HL-60/S4 treated with phorbol 12-myristate 13-acetate at 8.2 ng/mL for 4 days and 3 days (cell line): ENCODE data around the gene DLK2.
"Not testable (repeated sequence)": the region's sequence is repeated elsewhere in the genome, so short reads cannot be mapped to it uniquely, and the experiment has no call there.

ENCODE experiments used
- in situ Hi-C: fragments of 300-500 bp; cut with MboI; formaldehyde crosslinking; loops from 2 replicates; pipeline ENCODE4 v1.15.0; 2022; ENCODE audit warnings: low sequenced_read_pairs

The DLK2 gene

GRCh38 chr6:43428112-43428570 lies 27.2 kb downstream of the DLK2 start:
- in situ Hi-C loops = no loop called here

- in situ Hi-C loops = no loop called here
Observed at GRCh38 chr6:43427406-43428111, 27.8 kb downstream of the DLK2 start, which contains the start of gene ABCC10. TSS of gene ABCC10 (plus strand) at chr6:43427541. CDS start at chr6:43427979, 438 bp downstream.

- in situ Hi-C loops = no loop called here
Observed at GRCh38 chr6:43426928-43427405, 28.4 kb downstream of the DLK2 start.

- in situ Hi-C loops = not testable (repeated sequence)
Observed at GRCh38 chr6:43425083-43425482, 30.3 kb downstream of the DLK2 start.

GRCh38 chr6:43421831-43422230 lies 33.5 kb downstream of the DLK2 start:
- in situ Hi-C loops = no loop called here

- in situ Hi-C loops = no loop called here
Observed at GRCh38 chr6:43420012-43420709, 35.2 kb downstream of the DLK2 start.

- in situ Hi-C loops = no loop called here
Observed at GRCh38 chr6:43416935-43417334, 38.4 kb downstream of the DLK2 start.

- in situ Hi-C loops = not testable (repeated sequence)
Observed at GRCh38 chr6:43415275-43415674, 40.1 kb downstream of the DLK2 start.

GRCh38 chr6:43413002-43413401 lies 42.3 kb downstream of the DLK2 start:
- in situ Hi-C loops = no loop called here

- in situ Hi-C loops = no loop called here
Observed at GRCh38 chr6:43412541-43412940, 42.8 kb downstream of the DLK2 start.

GRCh38 chr6:43410776-43411175 lies 44.6 kb downstream of the DLK2 start:
- in situ Hi-C loops = not testable (repeated sequence)

GRCh38 chr6:43408259-43408658 lies 47.1 kb downstream of the DLK2 start:
- in situ Hi-C loops = no loop called here

- in situ Hi-C loops = no loop called here
Observed at GRCh38 chr6:43407296-43407695, 48.1 kb downstream of the DLK2 start.

GRCh38 chr6:43405354-43405753 lies 50.0 kb downstream of the DLK2 start:
- in situ Hi-C loops = no loop called here

- in situ Hi-C loops = no loop called here
Observed at GRCh38 chr6:43402820-43403219, 52.5 kb downstream of the DLK2 start.

- in situ Hi-C loops = no loop called here
Observed at GRCh38 chr6:43401730-43402129, 53.6 kb downstream of the DLK2 start.
